Esophagus muscularis mucosa (tissue), 4 donors: ENCODE data around the gene ZWILCH.

Experiments
- EP300 ChIP-seq: sonication (generic); formaldehyde crosslinking; IDR thresholded peaks from one replicate; pipeline ENCODE4 v1.6.1; 2017; ENCODE audit warnings: antibody characterized with exemption
- POLR2A ChIP-seq: fragments of 450-650 bp; IDR thresholded peaks from one replicate; pipeline ENCODE4 v1.6.1; 2017; ENCODE audit warnings: antibody characterized with exemption, moderate library complexity, mild to moderate bottlenecking, low read depth
- TF ChIP-seq, protein P1 (sequence below), 3 experiments: fragments of 200-600 bp in 2 of 3; fragments of 450-650 bp in 1 of 3; sonication (generic) in 2 of 3; IDR thresholded peaks; one replicate each; pipeline ENCODE4 v1.5.1; 2017 to 2019; ENCODE audit warnings: antibody characterized with exemption in 3 of 3, mild to moderate bottlenecking in 2 of 3, moderate library complexity in 1 of 3

- TF ChIP-seq, protein P1, sequence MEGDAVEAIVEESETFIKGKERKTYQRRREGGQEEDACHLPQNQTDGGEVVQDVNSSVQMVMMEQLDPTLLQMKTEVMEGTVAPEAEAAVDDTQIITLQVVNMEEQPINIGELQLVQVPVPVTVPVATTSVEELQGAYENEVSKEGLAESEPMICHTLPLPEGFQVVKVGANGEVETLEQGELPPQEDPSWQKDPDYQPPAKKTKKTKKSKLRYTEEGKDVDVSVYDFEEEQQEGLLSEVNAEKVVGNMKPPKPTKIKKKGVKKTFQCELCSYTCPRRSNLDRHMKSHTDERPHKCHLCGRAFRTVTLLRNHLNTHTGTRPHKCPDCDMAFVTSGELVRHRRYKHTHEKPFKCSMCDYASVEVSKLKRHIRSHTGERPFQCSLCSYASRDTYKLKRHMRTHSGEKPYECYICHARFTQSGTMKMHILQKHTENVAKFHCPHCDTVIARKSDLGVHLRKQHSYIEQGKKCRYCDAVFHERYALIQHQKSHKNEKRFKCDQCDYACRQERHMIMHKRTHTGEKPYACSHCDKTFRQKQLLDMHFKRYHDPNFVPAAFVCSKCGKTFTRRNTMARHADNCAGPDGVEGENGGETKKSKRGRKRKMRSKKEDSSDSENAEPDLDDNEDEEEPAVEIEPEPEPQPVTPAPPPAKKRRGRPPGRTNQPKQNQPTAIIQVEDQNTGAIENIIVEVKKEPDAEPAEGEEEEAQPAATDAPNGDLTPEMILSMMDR (IDR thresholded peaks at IDR 0.05): no peak
- TF ChIP-seq POLR2A (no peak), EP300 (no peak)
Measured at GRCh38 chr15:66483131-66483566, 22.0 kb upstream of the ZWILCH start.
